ENCODE measurements around the gene LMAN1L. TPM values are rescaled to one million over a fixed set of nuclear protein-coding genes. Genes with fewer than 3 reads are reported as not detected.

Gene LMAN1L
- total RNA-seq, 1 donor from 2014 or later = not detected

DNA sequence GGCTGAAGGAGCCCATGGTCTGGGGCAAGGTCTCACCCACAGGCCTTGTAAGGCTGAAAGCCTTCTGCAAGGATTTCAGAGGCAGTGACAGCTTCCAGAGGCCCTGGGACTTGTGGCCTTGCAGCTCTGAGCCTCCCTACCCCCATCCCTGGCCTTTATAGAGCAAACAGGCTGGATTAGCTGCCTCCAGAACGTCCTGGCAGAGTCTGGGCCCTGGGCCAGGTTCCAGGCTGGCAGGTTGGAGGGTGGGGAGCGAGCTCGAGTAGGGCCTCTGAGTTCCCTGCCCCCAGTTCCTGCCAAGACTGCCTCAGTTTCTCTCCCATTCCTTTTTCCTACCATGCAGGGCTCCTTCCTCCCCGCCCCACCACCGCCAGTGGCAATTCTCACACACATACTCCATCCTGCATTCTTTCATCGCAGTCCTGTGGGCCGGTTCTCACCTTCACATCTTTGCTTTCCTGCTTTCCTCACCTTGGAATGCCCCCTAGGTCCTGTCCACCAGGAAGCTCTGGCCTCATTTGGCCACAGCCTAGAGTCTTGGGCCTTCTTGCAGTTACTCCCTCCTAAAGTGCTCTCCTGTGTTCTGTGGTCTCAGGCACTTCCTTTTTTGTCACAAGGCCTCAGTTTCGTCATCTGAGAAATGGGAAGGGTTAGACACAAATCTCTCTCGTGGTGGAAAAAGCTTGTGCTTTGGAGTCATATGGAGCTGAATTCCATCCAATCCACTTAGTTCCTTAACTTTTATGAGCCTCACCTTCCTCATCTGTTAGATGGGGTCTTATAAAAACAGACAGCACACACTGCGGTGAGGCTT is 2.7 kb downstream of the LMAN1L start:
- Histone ChIP-seq H3K36me3 (ENCODE audit: control insufficient read depth, insufficient read depth, low read length) (no peaks in the 10 kb centered on the region), H3K4me3 (ENCODE audit: low read depth, low read length) (no peak overlapping the region), H3K27me3 (ENCODE audit: control insufficient read depth, insufficient read depth, low read length) (no peaks in the 10 kb centered on the region)
- DNase-seq (ENCODE audit: low read depth) = no peak
- TF ChIP-seq, protein P1, sequence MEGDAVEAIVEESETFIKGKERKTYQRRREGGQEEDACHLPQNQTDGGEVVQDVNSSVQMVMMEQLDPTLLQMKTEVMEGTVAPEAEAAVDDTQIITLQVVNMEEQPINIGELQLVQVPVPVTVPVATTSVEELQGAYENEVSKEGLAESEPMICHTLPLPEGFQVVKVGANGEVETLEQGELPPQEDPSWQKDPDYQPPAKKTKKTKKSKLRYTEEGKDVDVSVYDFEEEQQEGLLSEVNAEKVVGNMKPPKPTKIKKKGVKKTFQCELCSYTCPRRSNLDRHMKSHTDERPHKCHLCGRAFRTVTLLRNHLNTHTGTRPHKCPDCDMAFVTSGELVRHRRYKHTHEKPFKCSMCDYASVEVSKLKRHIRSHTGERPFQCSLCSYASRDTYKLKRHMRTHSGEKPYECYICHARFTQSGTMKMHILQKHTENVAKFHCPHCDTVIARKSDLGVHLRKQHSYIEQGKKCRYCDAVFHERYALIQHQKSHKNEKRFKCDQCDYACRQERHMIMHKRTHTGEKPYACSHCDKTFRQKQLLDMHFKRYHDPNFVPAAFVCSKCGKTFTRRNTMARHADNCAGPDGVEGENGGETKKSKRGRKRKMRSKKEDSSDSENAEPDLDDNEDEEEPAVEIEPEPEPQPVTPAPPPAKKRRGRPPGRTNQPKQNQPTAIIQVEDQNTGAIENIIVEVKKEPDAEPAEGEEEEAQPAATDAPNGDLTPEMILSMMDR (IDR thresholded peaks at IDR 0.05; ENCODE audit: insufficient read depth, low read length, poor library complexity, severe bottlenecking) = no peak

DNA sequence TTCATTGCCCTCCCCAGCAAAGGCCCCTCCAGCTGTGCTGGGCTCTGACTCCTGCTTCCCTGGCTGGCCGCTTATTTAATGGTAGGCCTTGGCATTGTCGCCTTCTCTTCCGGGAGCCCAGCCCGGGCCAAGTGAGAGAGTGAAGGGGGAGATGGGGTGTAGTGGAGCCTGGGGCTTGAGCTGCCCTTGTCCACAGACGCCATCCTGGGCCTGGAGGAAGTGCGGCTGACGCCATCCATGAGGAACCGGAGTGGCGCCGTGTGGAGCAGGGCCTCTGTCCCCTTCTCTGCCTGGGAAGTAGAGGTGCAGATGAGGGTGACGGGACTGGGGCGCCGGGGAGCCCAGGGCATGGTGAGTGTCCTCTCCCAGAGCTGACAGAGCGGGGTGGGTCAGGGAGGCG is 3.3 kb downstream of the LMAN1L start:
- H3K27me3 ChIP-seq (ENCODE audit: control insufficient read depth, insufficient read depth, low read length) = no peaks in the 10 kb centered on the region
- no peaks in the 10 kb centered on the region for H3K36me3 ChIP-seq (ENCODE audit: control insufficient read depth, insufficient read depth, low read length)
- DNase-seq (ENCODE audit: low read depth) = no peak
- TF ChIP-seq, protein P1 (IDR thresholded peaks at IDR 0.05; ENCODE audit: insufficient read depth, low read length, poor library complexity, severe bottlenecking) = no peak
- H3K4me3 ChIP-seq (ENCODE audit: low read depth, low read length) = no peak overlapping the region

DNA sequence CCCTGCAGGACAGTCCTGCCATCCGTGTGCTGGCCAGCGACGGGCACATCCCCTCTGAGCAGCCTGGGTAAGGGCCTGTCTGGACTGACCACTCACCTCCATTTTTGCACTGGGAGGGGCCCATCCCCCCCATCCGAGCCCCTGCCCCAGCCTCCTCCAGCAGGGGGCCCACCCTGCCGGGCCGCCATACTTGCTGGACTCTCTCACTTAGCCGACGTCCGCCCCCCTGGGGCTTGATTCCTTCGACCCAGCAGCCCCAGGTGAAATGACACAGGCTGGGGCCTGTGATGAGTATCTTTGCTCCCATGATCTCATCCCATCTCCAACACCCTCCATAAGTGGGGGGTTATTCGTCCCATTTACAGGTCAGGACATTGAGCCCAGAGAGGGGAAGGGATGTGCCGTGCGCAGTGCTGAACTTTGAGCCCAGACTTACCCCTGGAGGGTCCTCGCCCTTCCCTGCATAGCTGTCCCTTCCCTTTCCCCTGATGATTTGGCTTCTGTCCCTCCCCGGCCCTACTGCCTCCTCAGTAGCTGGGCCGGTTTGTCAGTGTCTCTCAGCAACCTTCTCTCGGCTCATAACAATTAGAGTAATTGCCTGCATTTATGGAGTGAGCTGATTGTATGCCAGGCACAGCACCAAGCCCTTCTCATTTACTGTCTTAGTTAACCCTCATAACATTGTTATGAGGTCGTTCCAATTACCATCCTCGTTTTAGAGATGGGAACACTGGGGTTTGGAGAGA is 4.2 kb downstream of the LMAN1L start:
- no peaks in the 10 kb centered on the region for H3K27me3 ChIP-seq (ENCODE audit: control insufficient read depth, insufficient read depth, low read length)
- H3K36me3 ChIP-seq (ENCODE audit: control insufficient read depth, insufficient read depth, low read length) = no peaks in the 10 kb centered on the region
- DNase-seq (ENCODE audit: low read depth) = no peak
- TF ChIP-seq, protein P1 (IDR thresholded peaks at IDR 0.05; ENCODE audit: insufficient read depth, low read length, poor library complexity, severe bottlenecking) = no peak
- no peak overlapping the region for H3K4me3 ChIP-seq (ENCODE audit: low read depth, low read length)

DNA sequence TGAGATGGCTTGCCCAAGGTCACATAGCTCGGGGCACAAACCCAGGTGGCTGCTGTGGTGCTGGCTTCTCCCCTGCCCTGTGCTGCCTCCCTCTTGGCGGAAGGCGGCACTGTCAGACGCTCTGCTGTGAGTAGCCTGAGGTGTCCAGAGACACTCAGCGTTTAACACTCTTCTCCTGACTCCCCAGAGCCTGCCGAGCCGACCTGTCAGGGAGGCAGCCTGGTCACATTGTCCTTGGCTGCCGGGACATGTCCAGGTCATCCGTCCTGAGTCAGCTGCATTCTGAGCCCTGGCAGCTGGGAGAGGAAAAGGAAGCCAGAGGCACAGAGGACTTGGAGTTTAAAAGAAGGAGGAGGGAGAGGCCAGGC is 4.7 kb downstream of the LMAN1L start:
- H3K4me3 ChIP-seq (ENCODE audit: low read depth, low read length) = no peak overlapping the region
- H3K36me3 ChIP-seq (ENCODE audit: control insufficient read depth, insufficient read depth, low read length) = no peaks in the 10 kb centered on the region
- TF ChIP-seq, protein P1 (IDR thresholded peaks at IDR 0.05; ENCODE audit: insufficient read depth, low read length, poor library complexity, severe bottlenecking) = peak; percentile 48
- DNase-seq (ENCODE audit: low read depth) = no peak
- no peaks in the 10 kb centered on the region for H3K27me3 ChIP-seq (ENCODE audit: control insufficient read depth, insufficient read depth, low read length)

DNA sequence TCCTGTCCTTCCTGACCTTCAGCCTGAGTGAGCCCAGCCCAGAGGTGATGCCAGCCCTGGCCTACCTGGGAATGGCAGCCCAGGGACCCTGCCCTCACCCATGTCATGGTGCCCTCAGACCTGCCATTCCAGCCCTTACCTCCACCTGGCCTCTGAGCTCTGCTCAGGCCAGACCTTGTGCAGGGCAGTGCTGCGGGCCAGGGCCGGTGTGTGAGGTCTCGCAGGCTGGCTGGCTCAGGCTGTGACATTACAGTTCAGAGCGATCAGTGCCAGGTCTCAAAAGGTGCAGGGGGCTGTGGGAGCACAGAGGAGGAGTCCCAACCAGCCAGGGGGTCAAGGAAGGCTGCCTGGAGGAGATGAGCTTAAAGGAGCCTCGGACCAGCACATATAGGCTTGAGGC is 7.4 kb downstream of the LMAN1L start:
- H3K27me3 ChIP-seq (ENCODE audit: control insufficient read depth, insufficient read depth, low read length) = peaks cover 7% of the 10 kb centered on the region
- TF ChIP-seq, protein P1 (IDR thresholded peaks at IDR 0.05; ENCODE audit: insufficient read depth, low read length, poor library complexity, severe bottlenecking) = no peak
- no peak for DNase-seq (ENCODE audit: low read depth)
- H3K36me3 ChIP-seq (ENCODE audit: control insufficient read depth, insufficient read depth, low read length) = no peaks in the 10 kb centered on the region
- H3K4me3 ChIP-seq (ENCODE audit: low read depth, low read length) = no peak overlapping the region
